Transverse colon (tissue), 4 donors: ENCODE data around the gene KLK13.

Source experiments
- CTCF ChIP-seq, 5 experiments: fragments of 200-600 bp in 3 of 5; fragments of 450-650 bp in 2 of 5; sonication (generic) in 3 of 5; IDR thresholded peaks; 1 replicate in 2 of 5; 2 replicates in 3 of 5; pipeline ENCODE4 v1.5.1; 2016 to 2017; ENCODE audit warnings: antibody characterized with exemption in 5 of 5, inconsistent platforms in 3 of 5, mild to moderate bottlenecking in 2 of 5, moderate library complexity in 1 of 5
- EP300 ChIP-seq: sonication (generic); formaldehyde crosslinking; IDR thresholded peaks from one replicate; pipeline ENCODE4 v1.6.1; 2017; ENCODE audit warnings: antibody characterized with exemption, low read depth
- POLR2A ChIP-seq: fragments of 450-650 bp; IDR thresholded peaks from one replicate; pipeline ENCODE4 v1.6.1; 2016; ENCODE audit warnings: antibody characterized with exemption, mild to moderate bottlenecking, moderate library complexity
- POLR2AphosphoS5 ChIP-seq, 3 donors: sonication (generic); formaldehyde crosslinking; IDR thresholded peaks; one replicate each; pipeline ENCODE4 v1.6.1; 2016; ENCODE audit warnings: antibody characterized with exemption in 3 of 3

GRCh38 chr19:51043497-51043896 is 21.4 kb downstream of the KLK13 start:
- no peak for TF ChIP-seq CTCF (IDR thresholded peaks at IDR 0.05)
- TF ChIP-seq POLR2A, result no peak
- TF ChIP-seq POLR2AphosphoS5 (IDR thresholded peaks at IDR 0.05), result no peak
- TF ChIP-seq EP300, result no peak
